Measurements from ENCODE around the gene TEK. TPM values are rescaled to one million over a fixed set of nuclear protein-coding genes. Genes with fewer than 3 reads are reported as not detected.

Gene TEK
- total and polyA plus RNA-seq, 9 donors, result 2.0 to 22.2 (median 4.0) TPM

DNA sequence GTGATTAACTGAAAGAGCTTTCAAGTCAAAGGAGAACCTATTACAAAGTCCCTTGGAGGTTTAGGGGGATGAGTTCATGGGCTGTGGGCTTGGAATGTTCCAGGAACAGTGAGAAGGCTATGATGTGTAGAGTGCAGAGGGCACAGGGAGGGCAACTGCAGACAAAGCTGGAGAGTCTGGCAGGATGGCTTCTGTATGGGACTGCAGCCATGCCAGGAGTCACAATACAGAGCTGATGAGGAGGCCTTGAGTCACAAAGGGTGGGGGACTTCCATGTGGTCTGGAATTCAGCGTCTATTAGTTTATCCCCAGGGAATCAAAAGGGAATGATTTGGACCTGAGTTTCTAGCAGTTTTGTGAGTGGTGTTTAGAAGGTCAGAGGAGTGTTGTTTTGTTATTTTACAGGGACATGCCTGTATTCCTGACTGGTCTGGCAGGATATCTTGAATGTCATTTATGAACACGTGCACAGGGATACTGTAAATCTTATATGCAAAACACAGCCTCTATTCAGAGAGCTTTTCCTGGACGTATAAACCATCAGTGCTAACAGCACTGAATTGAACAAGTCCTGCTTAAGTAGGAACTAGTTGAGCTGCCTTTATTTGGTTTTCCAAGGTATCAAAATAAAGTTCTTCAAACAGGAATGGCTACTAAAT is 14.3 kb upstream of the TEK start:
- TF ChIP-seq CTCF (IDR thresholded peaks at IDR 0.05) (no peak), EP300 (IDR thresholded peaks at IDR 0.05) (no peak), POLR2A (IDR thresholded peaks at IDR 0.05) (no peak)
- intact Hi-C loops (cut with DNase I), result no loop called here
- no peak overlapping the region for H3K27ac ChIP-seq

GRCh38 chr9:27107241-27107640 is 1.8 kb upstream of the TEK start:
- no peak for TF ChIP-seq EP300 (IDR thresholded peaks at IDR 0.05)
- no peak for TF ChIP-seq CTCF (IDR thresholded peaks at IDR 0.05)
- TF ChIP-seq POLR2A (IDR thresholded peaks at IDR 0.05), result no peak
- DNase-seq, result no peak
- H3K27me3 ChIP-seq, result no peaks in the 10 kb centered on the region
- no peak overlapping the region for H3K27ac ChIP-seq
- H3K36me3 ChIP-seq, result no peaks in the 10 kb centered on the region
- intact Hi-C loops (cut with DNase I), result no loop called here
- no peaks in the 10 kb centered on the region for H3K9me3 ChIP-seq
- WGBS, 3 donors, result 91 to 93% (median 92%) methylated on average over 2 of the region's 2 CpGs
- H3K4me1 ChIP-seq (ENCODE audit: insufficient read depth), result peaks cover 1% of the 10 kb centered on the region
- H3K4me3 ChIP-seq, result no peak overlapping the region

More for the DNA sequence above, 14.3 kb upstream of the TEK start:
- Histone ChIP-seq H3K9me3 (no peaks in the 10 kb centered on the region), H3K36me3 (no peaks in the 10 kb centered on the region), H3K4me3 (no peak overlapping the region), H3K4me1 (ENCODE audit: insufficient read depth) (no peaks in the 10 kb centered on the region), H3K27me3 (no peaks in the 10 kb centered on the region)
- DNase-seq, result no peak
- 33 to 42% (median 38%) methylated on average over 3 of the region's 3 CpGs for WGBS, 3 donors

- Histone ChIP-seq H3K36me3 (no peaks in the 10 kb centered on the region), H3K27ac (no peak overlapping the region), H3K9me3 (no peaks in the 10 kb centered on the region), H3K4me3 (no peak overlapping the region), H3K27me3 (no peaks in the 10 kb centered on the region), H3K4me1 (ENCODE audit: insufficient read depth) (peaks cover 1% of the 10 kb centered on the region)
- no peak for DNase-seq
- no peak for TF ChIP-seq CTCF (IDR thresholded peaks at IDR 0.05)
- TF ChIP-seq POLR2A (IDR thresholded peaks at IDR 0.05), result no peak
- TF ChIP-seq EP300 (IDR thresholded peaks at IDR 0.05), result no peak
- 41 to 59% (median 49%) methylated on average over 2 of the region's 2 CpGs for WGBS, 3 donors
- intact Hi-C loops (cut with DNase I), result no loop called here
Observed at GRCh38 chr9:27109621-27110020, 596 bp downstream of the TEK start.

GRCh38 chr9:27110181-27110580 is 1.2 kb downstream of the TEK start:
- DNase-seq, result no peak
- H3K4me3 ChIP-seq, result no peak overlapping the region
- no peaks in the 10 kb centered on the region for H3K36me3 ChIP-seq
- H3K27me3 ChIP-seq, result no peaks in the 10 kb centered on the region
- H3K27ac ChIP-seq, result no peak overlapping the region
- no peak for TF ChIP-seq EP300 (IDR thresholded peaks at IDR 0.05)
- TF ChIP-seq CTCF (IDR thresholded peaks at IDR 0.05), result no peak
- no peak for TF ChIP-seq POLR2A (IDR thresholded peaks at IDR 0.05)
- H3K4me1 ChIP-seq (ENCODE audit: insufficient read depth), result peaks cover 2% of the 10 kb centered on the region
- 65 to 70% (median 69%) methylated on average over 4 of the region's 4 CpGs for WGBS, 3 donors
- intact Hi-C loops (cut with DNase I), result no loop called here
- no peaks in the 10 kb centered on the region for H3K9me3 ChIP-seq
